Erythroblast (primary cell): ENCODE measurements around the gene TTC28.

Experiments used
- GATA1 ChIP-seq: IDR thresholded peaks from 2 replicates; pipeline ENCODE4 v1.6.1; 2011; ENCODE audit warnings: low read depth, mild to moderate bottlenecking, control low read depth, low read length, moderate library complexity
- POLR2A ChIP-seq: IDR thresholded peaks from 2 replicates; pipeline ENCODE4 v1.6.1; 2011; ENCODE audit warnings: mild to moderate bottlenecking, low read length

GRCh38 chr22:28260619-28261018 lies 419.0 kb downstream of the TTC28 start:
- TF ChIP-seq POLR2A (no peak), GATA1 (no peak)
